GM18873 (cell line): ENCODE measurements around the gene C2orf81.

Source experiments
- ATAC-seq: cut with Tn5 transposase; IDR thresholded peaks from one replicate; pipeline ENCODE4 v1.9.1; 2021; ENCODE audit warnings: mild to moderate bottlenecking, moderate library complexity, moderate number of reproducible peaks; ENCODE audit not compliant: unreplicated experiment, low FRiP score

The C2orf81 gene

DNA sequence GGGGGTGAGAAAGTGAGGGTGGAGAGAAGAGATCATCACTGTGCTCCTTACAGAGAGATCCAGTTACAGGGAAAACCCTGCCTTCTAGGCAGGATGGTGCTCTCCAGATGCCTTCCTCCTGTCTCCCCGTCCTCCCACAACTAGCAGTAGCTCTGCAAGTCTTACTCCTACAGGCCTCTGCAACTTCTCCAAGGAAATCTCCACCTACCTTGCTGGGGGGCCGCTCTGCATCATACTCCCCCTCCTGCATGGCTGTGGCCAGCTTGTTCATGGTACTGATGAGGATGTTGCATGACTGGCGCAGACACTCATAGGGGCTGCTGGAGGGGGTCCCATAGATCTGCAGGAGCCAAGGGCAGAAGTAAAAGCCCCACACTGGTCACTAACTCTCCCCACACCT lies 55.4 kb downstream of the C2orf81 start:
- ATAC-seq, result no peak

DNA sequence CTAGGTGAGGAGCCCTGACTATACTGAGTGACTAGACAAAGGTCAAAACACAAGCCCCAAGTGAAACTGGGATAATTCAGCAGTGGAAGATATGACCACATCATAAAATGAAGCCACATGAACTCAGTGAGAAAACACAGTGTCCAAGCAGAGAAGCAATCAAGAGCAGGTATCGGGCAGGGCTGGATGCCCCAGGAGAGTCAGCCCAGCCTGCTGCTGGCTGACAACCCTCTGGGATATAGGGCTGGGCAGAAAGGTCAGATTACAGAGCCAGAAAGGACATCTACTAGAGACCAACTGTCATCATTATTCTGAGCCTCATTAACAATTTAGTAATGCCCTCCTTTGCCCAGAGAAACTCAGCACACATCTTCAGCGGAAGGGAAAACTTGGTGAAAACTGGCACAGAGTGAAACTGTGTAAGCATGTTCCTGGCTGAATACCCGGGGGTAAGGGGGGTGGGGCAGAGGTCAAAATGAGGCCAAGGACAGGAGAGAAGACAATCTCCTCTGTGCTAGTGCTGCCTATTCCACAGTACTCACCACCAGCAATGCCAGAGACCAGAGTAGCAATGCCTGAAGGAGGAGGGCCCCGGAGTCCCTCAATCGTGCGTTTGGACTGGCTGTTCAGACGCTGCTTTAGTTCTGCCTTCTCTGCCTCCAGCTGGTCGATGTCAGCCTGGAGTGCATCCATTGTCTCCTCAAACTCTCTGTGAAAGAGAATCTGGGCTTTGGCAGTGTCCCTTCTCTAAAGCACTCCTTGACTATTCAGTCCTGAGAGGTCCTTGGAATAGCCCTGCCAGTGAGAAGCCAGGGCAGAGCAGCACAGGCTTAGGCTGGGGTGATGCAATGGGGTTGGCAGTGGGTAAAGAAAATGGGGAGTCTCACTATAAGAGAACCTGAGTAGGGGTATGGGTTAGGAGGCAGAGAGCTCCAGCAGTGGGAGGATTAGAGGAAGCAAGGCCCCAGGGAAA lies 56.6 kb downstream of the C2orf81 start:
- no peak for ATAC-seq
